ENCODE data around the gene CASZ1.

CASZ1 gene

DNA sequence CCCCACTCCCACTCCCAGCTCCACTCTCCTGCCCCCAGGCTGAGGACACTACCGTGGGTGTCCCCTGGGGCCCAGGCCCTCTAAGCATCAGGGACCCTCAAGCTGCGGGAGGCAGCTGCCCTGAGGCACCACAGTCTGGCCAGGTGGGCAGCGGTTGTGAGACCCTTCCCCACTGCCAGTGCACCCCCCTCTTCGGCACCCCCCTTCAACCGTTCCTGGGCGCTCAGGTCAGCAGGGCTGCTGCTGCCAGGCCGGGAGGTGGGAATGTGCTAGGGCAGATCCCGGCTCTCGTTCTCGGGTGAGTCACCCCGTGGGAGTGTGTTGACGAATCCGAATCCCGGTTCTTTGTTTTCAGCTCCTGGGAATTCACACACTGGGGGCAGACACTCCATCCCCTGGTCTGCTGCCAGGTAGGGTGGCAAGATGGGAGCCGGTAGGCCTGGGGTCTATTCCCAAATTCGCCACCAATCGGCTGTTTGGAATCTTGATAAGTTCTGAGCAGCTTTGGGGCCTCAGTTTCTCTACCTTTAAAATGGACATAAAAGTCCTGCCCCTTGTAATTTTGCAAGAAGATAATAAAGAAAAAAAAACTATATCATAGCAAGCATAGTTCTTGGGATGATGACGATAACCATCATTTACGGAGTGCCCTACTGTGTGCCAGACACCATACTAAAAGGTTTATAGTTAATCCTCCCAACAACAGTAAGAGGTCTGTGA lies 28.5 kb upstream of the CASZ1 start:
- DNase-seq, result no peak

GRCh38 chr1:10823000-10823401 lies 26.6 kb upstream of the CASZ1 start:
- no peak for DNase-seq

GRCh38 chr1:10821388-10821787 lies 24.9 kb upstream of the CASZ1 start:
- no peak for DNase-seq

- DNase-seq, result no peak
Measured at GRCh38 chr1:10820422-10820821, 24.0 kb upstream of the CASZ1 start.

DNA sequence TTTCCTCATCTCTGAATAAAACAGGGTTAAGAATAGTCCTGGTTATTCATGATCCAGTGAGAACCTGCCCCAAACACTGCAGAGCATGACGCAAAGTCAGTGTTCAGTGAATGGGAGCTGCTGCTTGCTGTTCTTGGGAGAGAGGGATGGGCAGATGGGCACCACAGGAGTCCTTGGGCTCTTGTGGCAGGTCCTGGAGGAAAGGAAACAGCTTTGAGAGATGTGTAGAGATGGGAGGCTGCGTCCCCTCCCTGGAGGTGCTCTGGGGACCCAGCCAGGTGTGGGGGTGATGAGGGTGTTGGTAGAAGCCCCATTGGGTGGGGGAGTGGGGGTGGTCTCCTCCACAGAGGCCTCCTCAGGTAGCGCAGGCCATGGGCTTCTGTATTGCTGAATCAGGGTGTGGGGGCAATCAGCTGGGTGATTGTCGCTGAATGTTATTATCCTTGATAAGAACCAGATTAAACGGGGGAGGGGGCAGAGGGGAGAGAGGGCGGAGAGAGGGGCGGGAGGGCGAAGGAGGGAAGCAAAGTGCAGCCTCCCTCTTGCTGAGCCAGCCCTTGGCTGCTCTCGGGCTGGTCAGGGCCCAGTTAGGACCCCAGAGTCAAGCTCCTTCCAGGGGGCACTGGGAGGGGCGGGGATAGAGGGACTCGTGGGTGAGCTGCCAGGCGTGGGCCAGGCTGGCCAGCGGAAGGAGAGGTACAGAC lies 22.9 kb upstream of the CASZ1 start:
- DNase-seq, result no peak

- no peak for DNase-seq
Measured at GRCh38 chr1:10818262-10819197, 22.1 kb upstream of the CASZ1 start.

- no peak for DNase-seq
Measured at GRCh38 chr1:10816743-10817369, 20.4 kb upstream of the CASZ1 start.

DNA sequence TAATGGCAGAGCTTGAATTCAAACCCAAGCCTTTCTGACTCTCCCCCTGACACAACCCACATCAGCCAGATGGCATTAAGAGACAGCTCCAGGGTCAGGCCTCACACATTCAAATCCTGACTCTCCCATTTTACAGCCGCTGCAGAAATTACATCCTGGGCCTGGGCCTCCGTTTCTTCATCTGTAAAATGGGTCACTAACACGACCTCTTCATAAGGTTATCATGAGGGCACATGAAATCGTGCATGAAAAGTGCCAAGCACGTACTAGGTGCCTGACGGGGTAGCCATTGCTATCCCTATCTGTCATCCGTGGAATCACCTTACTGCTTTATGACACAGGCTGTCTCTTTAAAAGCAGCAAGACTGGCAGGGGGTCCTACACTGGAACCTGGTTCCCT lies 19.8 kb upstream of the CASZ1 start:
- DNase-seq, result no peak

DNA sequence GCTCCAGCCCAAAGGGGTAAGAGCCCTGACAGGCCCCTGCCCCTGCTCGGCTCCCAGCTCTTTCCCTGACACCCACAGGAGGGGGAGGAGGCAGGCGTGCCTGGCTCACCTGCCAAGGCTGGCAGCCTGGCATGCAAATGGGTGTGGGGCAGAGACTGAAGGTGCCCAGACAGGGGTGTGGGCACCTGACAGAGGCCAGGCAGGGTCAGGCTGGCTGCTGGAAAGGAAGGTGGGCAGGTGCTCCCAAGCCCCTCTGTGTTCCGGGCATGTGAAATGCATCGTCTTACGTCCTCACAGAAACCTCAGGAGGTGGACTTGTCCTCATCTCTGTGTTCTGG lies 19.4 kb upstream of the CASZ1 start:
- DNase-seq, result no peak

- no peak for DNase-seq
Measured at GRCh38 chr1:10814976-10815857, 18.8 kb upstream of the CASZ1 start.

DNA sequence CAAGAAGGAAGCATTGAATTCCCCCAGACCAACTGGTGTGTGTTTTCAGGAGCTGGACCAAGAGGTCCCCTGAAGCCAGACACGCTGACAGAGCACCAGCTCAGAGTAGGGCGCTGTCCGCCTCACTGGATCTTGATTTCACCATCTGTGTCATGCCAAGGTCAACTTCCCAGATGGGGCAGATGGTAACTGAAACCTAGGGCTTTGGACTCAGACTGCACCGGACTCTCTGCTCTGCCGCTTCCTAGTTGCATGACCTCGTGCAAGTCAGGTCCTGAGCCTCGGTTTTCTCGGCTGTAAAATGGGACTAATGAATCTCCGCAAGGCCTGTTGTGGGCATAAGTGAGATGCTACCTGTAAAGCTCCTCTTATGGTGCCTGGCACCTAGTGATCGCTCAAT lies 17.9 kb upstream of the CASZ1 start:
- no peak for DNase-seq

DNA sequence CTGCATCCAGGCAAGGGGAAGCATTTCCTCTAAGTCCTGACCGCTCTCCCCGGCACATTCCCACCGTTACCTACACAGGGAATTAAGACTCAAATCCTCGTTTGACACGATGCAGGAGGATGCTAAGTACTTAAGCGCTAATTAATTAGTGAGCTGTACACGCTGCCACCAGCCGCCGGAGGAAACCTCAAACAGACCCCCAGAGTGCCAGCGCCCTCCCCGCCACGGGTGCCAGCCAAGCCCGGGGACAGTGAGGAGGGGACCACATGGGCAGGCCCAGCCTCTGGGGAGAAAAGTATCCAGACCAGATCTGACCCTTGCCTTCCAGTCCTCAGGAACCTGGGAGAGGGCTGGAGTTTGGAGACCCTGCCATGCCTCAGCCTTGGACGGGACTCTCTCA lies 17.4 kb upstream of the CASZ1 start:
- no peak for DNase-seq

- DNase-seq, result no peak
Measured at GRCh38 chr1:10812387-10812915, 16.0 kb upstream of the CASZ1 start.

GRCh38 chr1:10808441-10808840 lies 12.0 kb upstream of the CASZ1 start:
- no peak for DNase-seq

DNA sequence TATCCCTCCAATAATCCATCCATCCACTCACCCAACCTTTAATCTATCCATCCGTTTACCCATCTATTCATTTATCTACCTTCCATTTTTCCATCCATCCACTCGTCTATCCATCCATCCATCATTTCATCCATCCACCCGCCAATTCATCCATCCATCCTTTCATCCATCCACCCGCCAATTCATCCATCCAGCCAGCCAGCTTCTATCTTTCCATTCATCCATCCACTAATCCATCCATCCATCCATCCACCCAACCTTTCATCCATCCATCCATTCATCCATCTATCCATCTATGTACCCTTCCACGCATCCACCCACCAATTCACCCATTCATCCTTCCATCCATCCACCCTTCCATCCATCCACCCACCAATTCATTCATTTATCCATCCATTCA lies 10.5 kb upstream of the CASZ1 start:
- DNase-seq, result no peak

GRCh38 chr1:10803971-10804820 lies 7.8 kb upstream of the CASZ1 start:
- DNase-seq, result no peak

- no peak for DNase-seq
Measured at GRCh38 chr1:10802944-10803715, 6.7 kb upstream of the CASZ1 start.

GRCh38 chr1:10800778-10801177 lies 4.3 kb upstream of the CASZ1 start:
- no peak for DNase-seq

GRCh38 chr1:10799726-10800125 lies 3.3 kb upstream of the CASZ1 start:
- no peak for DNase-seq
